HFFc6 (cell line): ENCODE results near the gene ADSS1. TPM values are rescaled to one million over a fixed set of nuclear protein-coding genes. Genes with fewer than 3 reads are reported as not detected.

ENCODE experiments used
- DNase-seq: peaks from one replicate; pipeline ENCODE4 v3.0.0-alpha.2; 2018
- H3K27ac Mint-ChIP-seq: 2 replicates; pipeline ENCODE4 v1.8.0; 2020; ENCODE audit warnings: mild to moderate bottlenecking, mixed read lengths
- H3K27me3 Mint-ChIP-seq: 2 replicates; pipeline ENCODE4 v1.8.0; 2021; ENCODE audit warnings: mild to moderate bottlenecking, moderate library complexity, mixed read lengths; ENCODE audit not compliant: insufficient read depth
- H3K36me3 Mint-ChIP-seq: 2 replicates; pipeline ENCODE4 v1.8.0; 2021; ENCODE audit warnings: low read depth, mixed read lengths
- H3K4me1 Mint-ChIP-seq: 2 replicates; pipeline ENCODE4 v1.8.0; 2020; ENCODE audit warnings: low read depth, mixed read lengths
- H3K4me3 Mint-ChIP-seq: 2 replicates; pipeline ENCODE4 v1.8.0; 2020; ENCODE audit warnings: mild to moderate bottlenecking, moderate library complexity, mixed read lengths
- H3K9me3 Mint-ChIP-seq: 2 replicates; pipeline ENCODE4 v1.8.0; 2020; ENCODE audit warnings: mild to moderate bottlenecking, mixed read lengths
- total RNA-seq, 6 experiments: library from RNA; stranded (reverse); fragmentation: NEBNext Ultra II Directional; extraction: Animal tissue kit (Norgen Biotek cat#: 25700); gene quantifications; 2 replicates in 1 of 6; 3 replicates in 5 of 6; pipeline ENCODE4 v1.2.3, GENCODE V29; 2021
- TF ChIP-seq, protein P1 (sequence below): fragments of 200-600 bp; sonication (generic); IDR thresholded peaks from 2 replicates; pipeline ENCODE4 v1.5.0; 2021; ENCODE audit warnings: antibody characterized with exemption, mild to moderate bottlenecking

ADSS1 gene
- total RNA-seq, 6 experiments from 2014 or later, result 2.7 to 3.7 (median 3.3) TPM

- Mint-ChIP-seq H3K27ac (no peak overlapping the region), H3K4me3 (no peak overlapping the region), H3K27me3 (peaks cover 4% of the 10 kb centered on the region), H3K4me1 (peaks cover 8% of the 10 kb centered on the region; the same call in 1 of the 2 replicates), H3K36me3 (peaks cover 17% of the 10 kb centered on the region), H3K9me3 (no peaks in the 10 kb centered on the region)
- TF ChIP-seq, protein P1, sequence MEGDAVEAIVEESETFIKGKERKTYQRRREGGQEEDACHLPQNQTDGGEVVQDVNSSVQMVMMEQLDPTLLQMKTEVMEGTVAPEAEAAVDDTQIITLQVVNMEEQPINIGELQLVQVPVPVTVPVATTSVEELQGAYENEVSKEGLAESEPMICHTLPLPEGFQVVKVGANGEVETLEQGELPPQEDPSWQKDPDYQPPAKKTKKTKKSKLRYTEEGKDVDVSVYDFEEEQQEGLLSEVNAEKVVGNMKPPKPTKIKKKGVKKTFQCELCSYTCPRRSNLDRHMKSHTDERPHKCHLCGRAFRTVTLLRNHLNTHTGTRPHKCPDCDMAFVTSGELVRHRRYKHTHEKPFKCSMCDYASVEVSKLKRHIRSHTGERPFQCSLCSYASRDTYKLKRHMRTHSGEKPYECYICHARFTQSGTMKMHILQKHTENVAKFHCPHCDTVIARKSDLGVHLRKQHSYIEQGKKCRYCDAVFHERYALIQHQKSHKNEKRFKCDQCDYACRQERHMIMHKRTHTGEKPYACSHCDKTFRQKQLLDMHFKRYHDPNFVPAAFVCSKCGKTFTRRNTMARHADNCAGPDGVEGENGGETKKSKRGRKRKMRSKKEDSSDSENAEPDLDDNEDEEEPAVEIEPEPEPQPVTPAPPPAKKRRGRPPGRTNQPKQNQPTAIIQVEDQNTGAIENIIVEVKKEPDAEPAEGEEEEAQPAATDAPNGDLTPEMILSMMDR, result no peak
- DNase-seq, result no peak
These were observed 46.1 kb downstream of the ADSS1 start for GRCh38 chr14:104770072-104770579.

DNA sequence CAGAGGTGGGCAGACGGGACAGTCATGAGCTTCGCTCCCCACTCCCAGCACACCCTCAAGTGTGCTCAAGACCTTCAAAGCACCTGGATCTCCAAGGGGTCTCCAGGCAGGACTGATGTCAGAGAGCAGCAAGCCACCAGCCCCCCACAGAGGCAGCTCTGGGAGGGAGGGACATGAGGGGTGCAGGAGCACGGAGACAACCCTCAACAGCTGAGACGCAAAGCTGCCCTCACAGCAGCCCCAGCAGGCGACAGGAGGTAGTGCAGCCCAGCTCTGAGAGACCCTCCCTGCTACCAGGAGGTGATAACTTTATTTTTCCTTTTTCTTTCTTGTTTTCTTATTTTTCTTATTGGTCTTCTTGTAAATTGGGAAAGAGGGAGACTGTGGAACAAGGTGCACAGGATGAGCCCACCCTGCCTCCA lies 46.8 kb downstream of the ADSS1 start:
- Mint-ChIP-seq H3K4me3 (no peak overlapping the region), H3K36me3 (peaks cover 11% of the 10 kb centered on the region), H3K4me1 (peaks cover 8% of the 10 kb centered on the region; the same call in 1 of the 2 replicates), H3K9me3 (no peaks in the 10 kb centered on the region), H3K27me3 (peaks cover 4% of the 10 kb centered on the region), H3K27ac (no peak overlapping the region; the same call in 1 of the 2 replicates)
- TF ChIP-seq, protein P1, result peak; percentile 79
- no peak for DNase-seq

- Mint-ChIP-seq H3K9me3 (no peaks in the 10 kb centered on the region), H3K27me3 (peaks cover 4% of the 10 kb centered on the region), H3K4me3 (no peak overlapping the region), H3K36me3 (peaks cover 11% of the 10 kb centered on the region), H3K27ac (no peak overlapping the region; the same call in 1 of the 2 replicates), H3K4me1 (peaks cover 8% of the 10 kb centered on the region; the same call in 1 of the 2 replicates)
- TF ChIP-seq, protein P1, result no peak
- DNase-seq, result no peak
These were observed 47.3 kb downstream of the ADSS1 start for GRCh38 chr14:104771374-104771773.

DNA sequence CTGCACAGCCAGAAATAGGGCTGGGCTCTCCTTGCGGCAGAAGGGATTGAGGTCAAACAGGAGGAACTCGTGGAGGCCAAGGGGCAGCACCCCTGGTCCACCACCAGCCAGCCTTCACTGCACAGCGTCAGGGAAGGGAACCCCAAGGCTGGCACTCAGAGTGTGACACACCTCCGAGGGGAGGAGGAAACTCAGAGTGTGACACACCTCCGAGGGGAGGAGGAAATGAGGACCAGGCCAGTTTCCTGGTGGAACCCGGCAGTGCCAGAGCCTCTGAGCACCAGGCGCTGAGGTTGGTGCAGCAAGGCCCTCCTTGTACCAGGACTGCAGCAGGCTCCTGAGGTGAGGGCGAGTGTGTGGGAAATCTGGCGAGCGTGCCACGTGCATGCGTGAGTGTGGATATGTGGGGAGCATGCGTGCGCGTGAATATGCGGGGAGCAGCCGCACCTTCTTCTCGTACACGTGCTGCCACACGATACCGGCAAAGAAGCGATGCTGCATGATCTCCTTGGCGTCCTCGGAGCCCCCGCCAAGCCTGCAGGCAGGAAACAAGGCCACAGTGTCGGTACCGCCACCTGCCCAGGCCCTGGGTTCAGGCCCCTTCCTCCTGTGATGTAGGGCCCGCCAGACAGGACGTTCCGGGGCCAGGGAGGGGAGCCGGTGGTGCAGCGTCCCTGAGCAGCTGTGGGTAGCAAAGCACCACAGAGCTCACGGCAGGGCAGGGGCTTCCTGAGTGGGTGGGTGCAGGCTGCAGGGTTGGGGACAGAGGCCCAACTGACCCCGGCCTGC lies 48.1 kb downstream of the ADSS1 start:
- Mint-ChIP-seq H3K27ac (no peak overlapping the region), H3K9me3 (no peaks in the 10 kb centered on the region), H3K4me1 (peaks cover 8% of the 10 kb centered on the region; the same call in 1 of the 2 replicates), H3K36me3 (peaks cover 11% of the 10 kb centered on the region), H3K4me3 (no peak overlapping the region; the same call in 1 of the 2 replicates), H3K27me3 (peaks cover 6% of the 10 kb centered on the region)
- TF ChIP-seq, protein P1, result no peak
- DNase-seq, result no peak

DNA sequence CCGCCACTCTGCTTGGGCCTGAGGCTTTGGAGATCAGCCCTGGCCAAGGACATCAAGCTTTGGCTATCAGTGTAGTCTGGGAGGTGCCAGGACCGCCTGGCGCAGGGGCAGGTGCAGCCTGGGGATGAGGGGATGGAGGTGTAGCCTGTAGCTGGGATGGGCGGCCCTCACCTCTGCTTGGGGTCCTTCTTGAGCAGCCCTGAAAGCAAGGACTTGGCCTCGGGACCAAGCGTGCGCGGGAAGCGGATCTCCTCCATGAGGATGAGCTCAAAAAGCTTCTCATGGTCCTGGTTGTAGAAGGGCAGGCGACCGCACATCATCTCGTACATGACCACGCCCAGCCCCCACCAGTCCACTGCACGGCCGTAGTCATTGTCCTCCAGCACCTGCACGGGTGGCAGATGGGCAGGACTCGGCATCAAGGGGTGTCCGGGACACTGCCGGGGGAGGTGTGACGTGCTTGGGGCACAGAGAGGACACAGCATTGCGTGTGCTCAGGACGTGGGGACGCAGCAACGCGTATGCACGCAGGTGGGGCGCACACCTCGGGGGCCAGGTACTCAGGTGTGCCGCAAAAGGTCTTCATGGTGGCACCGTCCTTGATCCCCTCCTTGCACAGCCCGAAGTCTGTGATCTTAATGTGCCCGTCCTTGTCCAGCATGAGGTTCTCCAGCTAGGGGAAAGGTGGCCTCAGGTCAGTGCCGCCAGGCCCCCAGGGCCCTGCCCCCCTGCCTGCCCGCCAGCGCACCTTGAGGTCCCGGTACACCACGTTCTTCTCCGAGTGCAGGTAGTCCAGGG lies 48.9 kb downstream of the ADSS1 start:
- no peak for DNase-seq

More for the DNA sequence above, 48.9 kb downstream of the ADSS1 start:
- no peaks in the 10 kb centered on the region for H3K9me3 Mint-ChIP-seq
- H3K27ac Mint-ChIP-seq, result no peak overlapping the region
- peaks cover 11% of the 10 kb centered on the region for H3K36me3 Mint-ChIP-seq
- TF ChIP-seq, protein P1, result no peak
- peaks cover 8% of the 10 kb centered on the region; the same call in 1 of the 2 replicates for H3K4me1 Mint-ChIP-seq
- peaks cover 6% of the 10 kb centered on the region for H3K27me3 Mint-ChIP-seq
- no peak overlapping the region; the same call in 1 of the 2 replicates for H3K4me3 Mint-ChIP-seq
